ENCODE measurements around the gene PCBP3.

PCBP3 gene

GRCh38 chr21:45916011-45916840 is 272.7 kb downstream of the PCBP3 start:
- TF ChIP-seq ZNF274 (IDR thresholded peaks at IDR 0.05; ENCODE audit: low read depth, low read length) (no peak), YY1 (IDR thresholded peaks at IDR 0.05; ENCODE audit: insufficient read depth, insufficient read length) (no peak), SUZ12 (IDR thresholded peaks at IDR 0.05; ENCODE audit: extremely low read depth, insufficient read depth, insufficient read length) (no peak)
- Histone ChIP-seq H3K9me3 (ENCODE audit: insufficient read depth, low read length) (no peaks in the 10 kb centered on the region), H3K36me3 (ENCODE audit: insufficient read depth, insufficient read length, low read length) (no peaks in the 10 kb centered on the region), H3K27me3 (ENCODE audit: insufficient read depth, insufficient read length) (no peaks in the 10 kb centered on the region), H3K4me3 (ENCODE audit: insufficient read length, low read depth) (no peak overlapping the region), H3K9ac (ENCODE audit: insufficient read length, low read depth) (no peak overlapping the region), H3K4me1 (ENCODE audit: insufficient read depth, insufficient read length) (peaks cover 9% of the 10 kb centered on the region)
- no peak for DNase-seq (ENCODE audit: low read depth, low spot score)

GRCh38 chr21:45917241-45917640 is 273.7 kb downstream of the PCBP3 start:
- Histone ChIP-seq H3K9me3 (ENCODE audit: insufficient read depth, low read length) (no peaks in the 10 kb centered on the region), H3K9ac (ENCODE audit: insufficient read length, low read depth) (no peak overlapping the region), H3K4me1 (ENCODE audit: insufficient read depth, insufficient read length) (peaks cover 9% of the 10 kb centered on the region), H3K36me3 (ENCODE audit: insufficient read depth, insufficient read length, low read length) (no peaks in the 10 kb centered on the region), H3K4me3 (ENCODE audit: insufficient read length, low read depth) (no peak overlapping the region), H3K27me3 (ENCODE audit: insufficient read depth, insufficient read length) (no peaks in the 10 kb centered on the region)
- TF ChIP-seq YY1 (IDR thresholded peaks at IDR 0.05; ENCODE audit: insufficient read depth, insufficient read length) (no peak), SUZ12 (IDR thresholded peaks at IDR 0.05; ENCODE audit: extremely low read depth, insufficient read depth, insufficient read length) (no peak), ZNF274 (IDR thresholded peaks at IDR 0.05; ENCODE audit: low read depth, low read length) (no peak)
- no peak for DNase-seq (ENCODE audit: low read depth, low spot score)

- H3K27me3 ChIP-seq (ENCODE audit: insufficient read depth, insufficient read length): no peaks in the 10 kb centered on the region
- H3K36me3 ChIP-seq (ENCODE audit: insufficient read depth, insufficient read length, low read length): no peaks in the 10 kb centered on the region
- H3K4me1 ChIP-seq (ENCODE audit: insufficient read depth, insufficient read length): peaks cover 6% of the 10 kb centered on the region
- TF ChIP-seq ZNF274 (IDR thresholded peaks at IDR 0.05; ENCODE audit: low read depth, low read length) (no peak), YY1 (IDR thresholded peaks at IDR 0.05; ENCODE audit: insufficient read depth, insufficient read length) (no peak)
- H3K4me3 ChIP-seq (ENCODE audit: insufficient read length, low read depth): no peak overlapping the region
- no peak for DNase-seq (ENCODE audit: low read depth, low spot score)
- no peaks in the 10 kb centered on the region for H3K9me3 ChIP-seq (ENCODE audit: insufficient read depth, low read length)
- H3K9ac ChIP-seq (ENCODE audit: insufficient read length, low read depth): no peak overlapping the region
These were observed 274.5 kb downstream of the PCBP3 start for GRCh38 chr21:45918011-45918410.

GRCh38 chr21:45918835-45919447 is 275.4 kb downstream of the PCBP3 start:
- Histone ChIP-seq H3K9me3 (ENCODE audit: insufficient read depth, low read length) (peaks cover 1% of the 10 kb centered on the region; the same call in 1 of the 2 replicates), H3K4me1 (ENCODE audit: insufficient read depth, insufficient read length) (peaks cover 3% of the 10 kb centered on the region), H3K27me3 (ENCODE audit: insufficient read depth, insufficient read length) (no peaks in the 10 kb centered on the region), H3K4me3 (ENCODE audit: insufficient read length, low read depth) (no peak overlapping the region), H3K36me3 (ENCODE audit: insufficient read depth, insufficient read length, low read length) (no peaks in the 10 kb centered on the region), H3K9ac (ENCODE audit: insufficient read length, low read depth) (no peak overlapping the region)
- TF ChIP-seq YY1 (IDR thresholded peaks at IDR 0.05; ENCODE audit: insufficient read depth, insufficient read length) (no peak), ZNF274 (IDR thresholded peaks at IDR 0.05; ENCODE audit: low read depth, low read length) (no peak), SUZ12 (IDR thresholded peaks at IDR 0.05; ENCODE audit: extremely low read depth, insufficient read depth, insufficient read length) (no peak)
- no peak for DNase-seq (ENCODE audit: low read depth, low spot score)

GRCh38 chr21:45919593-45919992 is 276.1 kb downstream of the PCBP3 start:
- TF ChIP-seq YY1 (IDR thresholded peaks at IDR 0.05; ENCODE audit: insufficient read depth, insufficient read length): no peak
- TF ChIP-seq ZNF274 (IDR thresholded peaks at IDR 0.05; ENCODE audit: low read depth, low read length): no peak
- TF ChIP-seq SUZ12 (IDR thresholded peaks at IDR 0.05; ENCODE audit: extremely low read depth, insufficient read depth, insufficient read length): no peak
- no peak for DNase-seq (ENCODE audit: low read depth, low spot score)
- Histone ChIP-seq H3K36me3 (ENCODE audit: insufficient read depth, insufficient read length, low read length) (no peaks in the 10 kb centered on the region), H3K27me3 (ENCODE audit: insufficient read depth, insufficient read length) (no peaks in the 10 kb centered on the region), H3K4me3 (ENCODE audit: insufficient read length, low read depth) (no peak overlapping the region), H3K9ac (ENCODE audit: insufficient read length, low read depth) (no peak overlapping the region), H3K9me3 (ENCODE audit: insufficient read depth, low read length) (peaks cover 5% of the 10 kb centered on the region; the same call in 1 of the 2 replicates), H3K4me1 (ENCODE audit: insufficient read depth, insufficient read length) (peaks cover 3% of the 10 kb centered on the region)

- H3K4me3 ChIP-seq (ENCODE audit: insufficient read length, low read depth): no peak overlapping the region
- no peaks in the 10 kb centered on the region for H3K36me3 ChIP-seq (ENCODE audit: insufficient read depth, insufficient read length, low read length)
- peaks cover 2% of the 10 kb centered on the region for H3K4me1 ChIP-seq (ENCODE audit: insufficient read depth, insufficient read length)
- no peaks in the 10 kb centered on the region for H3K27me3 ChIP-seq (ENCODE audit: insufficient read depth, insufficient read length)
- no peak for TF ChIP-seq ZNF274 (IDR thresholded peaks at IDR 0.05; ENCODE audit: low read depth, low read length)
- TF ChIP-seq SUZ12 (IDR thresholded peaks at IDR 0.05; ENCODE audit: extremely low read depth, insufficient read depth, insufficient read length): no peak
- TF ChIP-seq YY1 (IDR thresholded peaks at IDR 0.05; ENCODE audit: insufficient read depth, insufficient read length): no peak
- H3K9me3 ChIP-seq (ENCODE audit: insufficient read depth, low read length): peaks cover 5% of the 10 kb centered on the region; the same call in 1 of the 2 replicates
- no peak overlapping the region for H3K9ac ChIP-seq (ENCODE audit: insufficient read length, low read depth)
- DNase-seq (ENCODE audit: low read depth, low spot score): no peak
These were observed 277.5 kb downstream of the PCBP3 start for GRCh38 chr21:45920824-45921600.

- DNase-seq (ENCODE audit: low read depth, low spot score): no peak
- H3K36me3 ChIP-seq (ENCODE audit: insufficient read depth, insufficient read length, low read length): no peaks in the 10 kb centered on the region
- H3K9ac ChIP-seq (ENCODE audit: insufficient read length, low read depth): no peak overlapping the region
- peaks cover 5% of the 10 kb centered on the region; the same call in 1 of the 2 replicates for H3K9me3 ChIP-seq (ENCODE audit: insufficient read depth, low read length)
- TF ChIP-seq ZNF274 (IDR thresholded peaks at IDR 0.05; ENCODE audit: low read depth, low read length) (no peak), YY1 (IDR thresholded peaks at IDR 0.05; ENCODE audit: insufficient read depth, insufficient read length) (no peak), SUZ12 (IDR thresholded peaks at IDR 0.05; ENCODE audit: extremely low read depth, insufficient read depth, insufficient read length) (no peak)
- H3K4me1 ChIP-seq (ENCODE audit: insufficient read depth, insufficient read length): no peaks in the 10 kb centered on the region
- peaks cover 2% of the 10 kb centered on the region for H3K27me3 ChIP-seq (ENCODE audit: insufficient read depth, insufficient read length)
- H3K4me3 ChIP-seq (ENCODE audit: insufficient read length, low read depth): no peak overlapping the region
These were observed 278.4 kb downstream of the PCBP3 start for GRCh38 chr21:45921917-45922316.
